ENCODE measurements around the gene ZDHHC4.

The ZDHHC4 gene

DNA sequence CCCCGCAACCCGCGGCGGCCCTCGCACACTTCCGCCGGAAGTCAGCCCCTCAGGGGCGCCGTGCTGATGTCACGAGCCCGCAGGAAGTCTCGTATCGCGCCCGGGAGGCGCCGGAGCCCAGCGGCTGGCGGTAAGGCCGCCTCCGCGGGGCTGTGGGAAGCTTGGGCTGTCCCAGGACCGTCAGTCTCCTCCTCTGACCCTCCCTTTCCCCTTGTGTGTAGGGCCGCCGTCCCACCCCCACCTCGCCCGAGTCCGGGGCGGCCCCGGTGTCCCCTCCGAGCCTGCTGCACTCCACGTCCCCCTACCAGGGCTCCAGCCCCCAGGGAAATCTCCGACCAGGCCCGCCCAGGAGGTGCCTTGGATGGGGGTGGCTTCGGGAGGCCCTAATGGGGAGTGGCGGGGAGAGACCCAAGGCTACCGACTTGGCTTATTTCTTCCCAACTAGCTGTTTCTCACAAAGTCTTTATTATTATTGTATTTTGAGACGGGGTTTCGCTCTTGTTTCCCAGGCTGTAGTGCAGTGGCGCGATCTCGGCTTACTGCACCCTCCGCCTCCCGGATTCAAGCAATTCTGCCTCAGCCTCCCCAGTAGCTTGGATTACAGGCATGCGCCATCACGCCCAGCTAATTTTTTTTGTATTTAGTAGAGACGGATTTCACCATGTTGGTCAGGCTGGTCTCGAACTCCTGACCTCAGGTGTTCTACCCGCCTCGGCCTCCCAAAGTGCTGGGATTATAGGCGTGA is at the start of gene ZDHHC4:
TSS of gene ZDHHC4 (plus strand) at position 86 of the 745 bp plus-strand sequence. CDS start 3,108 bp downstream, outside the sequence.
- no peak for FAIRE-seq

DNA sequence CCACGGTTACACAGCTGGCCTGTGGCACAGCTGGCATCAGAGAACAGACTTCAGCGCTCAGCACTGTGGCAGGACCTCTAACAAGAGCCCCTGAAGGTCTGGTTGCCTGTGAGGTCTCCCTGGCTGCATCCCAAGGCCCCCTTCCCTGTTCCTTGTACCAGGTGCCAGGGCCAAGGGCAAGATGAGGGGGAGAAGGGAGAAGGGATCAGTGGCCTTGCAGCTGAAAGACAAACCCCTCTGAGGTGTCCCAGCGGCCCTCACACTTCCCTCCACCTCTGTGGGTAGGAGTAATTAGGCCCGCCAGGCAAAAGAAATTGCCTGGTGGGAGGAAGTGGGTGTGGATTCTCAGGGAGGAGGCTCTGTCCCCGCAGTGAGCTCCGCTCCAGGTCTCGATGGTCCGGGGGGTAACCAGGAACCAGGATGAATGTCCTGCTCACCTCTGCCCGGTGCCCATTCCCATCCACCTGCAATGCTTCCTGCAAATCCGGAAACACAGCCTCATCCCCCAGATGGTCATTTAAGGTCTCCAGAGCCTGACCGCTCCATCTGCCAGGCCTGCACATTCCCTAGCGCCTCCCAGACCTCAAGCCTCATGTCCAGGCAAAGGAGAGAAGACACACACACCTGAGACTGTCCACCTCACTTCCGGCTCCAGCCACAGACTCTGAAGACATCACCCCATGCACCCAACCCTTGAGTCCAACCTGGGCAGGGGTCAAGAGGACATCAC is 48.7 kb upstream of the ZDHHC4 start:
- FAIRE-seq, result no peak

- no peak for FAIRE-seq
These were observed 47.6 kb upstream of the ZDHHC4 start for GRCh38 chr7:6529643-6530042.

GRCh38 chr7:6530626-6531491 is 46.4 kb upstream of the ZDHHC4 start:
- no peak for FAIRE-seq

DNA sequence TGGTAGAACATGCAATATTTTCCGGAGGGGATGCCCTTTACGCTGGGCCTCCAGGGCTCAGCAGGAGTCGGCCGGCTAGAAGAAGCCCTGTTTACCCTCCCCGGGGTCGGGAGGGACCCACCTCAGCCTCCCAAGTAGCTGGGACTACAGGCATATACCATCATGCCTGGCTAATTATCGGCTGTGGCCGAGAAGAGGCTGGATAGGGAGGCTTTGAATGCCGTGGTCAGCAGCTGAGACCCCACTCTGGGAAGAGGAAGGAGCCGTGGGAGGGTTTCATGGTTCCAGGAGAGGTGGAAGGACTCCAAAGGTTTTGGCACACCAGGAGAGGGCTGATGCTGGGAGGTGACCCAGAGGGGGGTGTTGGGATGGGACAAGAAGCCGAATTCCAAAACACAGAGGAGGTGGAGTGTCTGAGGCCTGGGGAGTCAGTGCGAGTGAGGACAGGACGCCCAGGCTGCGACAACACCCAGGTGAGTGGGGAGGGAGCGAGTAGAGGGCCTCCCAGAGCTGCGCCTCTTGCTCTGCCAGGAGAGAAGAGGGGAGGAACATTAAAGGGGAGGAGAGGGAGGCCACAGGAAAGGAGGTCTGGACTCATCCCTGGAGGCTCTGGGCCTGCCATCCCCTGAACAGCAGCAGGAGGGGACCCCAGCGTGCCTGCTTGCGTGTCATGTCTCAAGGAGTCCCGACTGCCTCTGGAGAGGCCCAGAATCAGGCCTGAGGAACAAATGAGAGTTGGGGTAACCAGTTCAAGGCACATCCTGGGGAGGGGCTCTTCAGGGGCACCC is 45.6 kb upstream of the ZDHHC4 start:
- FAIRE-seq, result no peak

GRCh38 chr7:6532516-6532915 is 44.7 kb upstream of the ZDHHC4 start:
- FAIRE-seq, result no peak

GRCh38 chr7:6533893-6534495 is 43.3 kb upstream of the ZDHHC4 start:
- no peak for FAIRE-seq

DNA sequence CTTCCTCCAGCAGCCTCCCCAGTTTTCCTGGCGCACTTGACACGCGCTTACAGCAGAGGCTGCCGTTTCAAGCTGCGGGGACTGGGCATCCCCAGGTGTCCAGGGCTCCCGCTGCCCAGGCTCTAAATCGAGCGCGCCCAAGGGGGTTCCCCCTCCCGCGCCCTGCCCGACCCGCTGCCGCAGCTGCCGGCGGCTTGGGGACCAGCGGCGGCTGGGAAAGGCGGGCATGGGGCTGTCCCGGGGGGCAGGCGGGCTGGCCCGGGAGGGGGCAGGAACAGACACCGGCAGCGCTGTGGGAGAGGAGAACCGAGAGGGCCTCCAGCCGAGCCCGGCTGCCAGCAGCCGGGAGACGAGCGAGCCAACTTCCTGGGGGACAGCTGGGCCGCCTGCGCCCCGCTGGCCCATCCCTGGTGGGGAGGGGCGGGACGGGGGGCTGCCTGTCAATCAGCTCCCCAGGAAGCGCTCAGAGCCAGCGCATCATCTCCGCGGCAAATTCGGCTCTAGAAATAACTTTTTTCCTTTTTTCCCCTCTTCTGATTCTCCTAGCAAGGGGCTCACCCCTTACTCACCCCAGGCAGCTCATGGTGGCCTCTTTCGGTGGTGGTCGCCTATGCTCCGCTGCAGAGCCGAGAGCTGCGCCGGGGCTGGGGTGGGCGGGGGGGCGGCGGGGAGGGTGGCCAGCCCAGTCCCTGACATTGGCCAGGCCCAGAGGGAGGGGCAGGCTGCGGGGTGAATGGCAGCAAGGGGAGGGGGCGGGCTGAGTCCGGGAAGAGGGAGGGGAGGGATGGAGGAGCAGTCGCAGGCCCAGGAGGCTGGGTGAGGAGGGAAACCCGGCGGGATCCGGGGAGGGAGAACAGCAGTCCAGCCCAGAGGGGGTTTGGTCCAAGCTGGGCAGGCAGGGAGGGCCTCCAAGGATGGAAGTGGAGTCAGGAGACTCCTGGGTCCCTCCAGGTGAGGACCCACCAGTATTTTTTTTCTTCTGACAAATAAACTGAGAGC is 40.7 kb upstream of the ZDHHC4 start:
- FAIRE-seq, result no peak

GRCh38 chr7:6542368-6542767 is 34.9 kb upstream of the ZDHHC4 start:
- FAIRE-seq, result no peak

- no peak for FAIRE-seq
These were observed 31.7 kb upstream of the ZDHHC4 start for GRCh38 chr7:6545398-6546126.

DNA sequence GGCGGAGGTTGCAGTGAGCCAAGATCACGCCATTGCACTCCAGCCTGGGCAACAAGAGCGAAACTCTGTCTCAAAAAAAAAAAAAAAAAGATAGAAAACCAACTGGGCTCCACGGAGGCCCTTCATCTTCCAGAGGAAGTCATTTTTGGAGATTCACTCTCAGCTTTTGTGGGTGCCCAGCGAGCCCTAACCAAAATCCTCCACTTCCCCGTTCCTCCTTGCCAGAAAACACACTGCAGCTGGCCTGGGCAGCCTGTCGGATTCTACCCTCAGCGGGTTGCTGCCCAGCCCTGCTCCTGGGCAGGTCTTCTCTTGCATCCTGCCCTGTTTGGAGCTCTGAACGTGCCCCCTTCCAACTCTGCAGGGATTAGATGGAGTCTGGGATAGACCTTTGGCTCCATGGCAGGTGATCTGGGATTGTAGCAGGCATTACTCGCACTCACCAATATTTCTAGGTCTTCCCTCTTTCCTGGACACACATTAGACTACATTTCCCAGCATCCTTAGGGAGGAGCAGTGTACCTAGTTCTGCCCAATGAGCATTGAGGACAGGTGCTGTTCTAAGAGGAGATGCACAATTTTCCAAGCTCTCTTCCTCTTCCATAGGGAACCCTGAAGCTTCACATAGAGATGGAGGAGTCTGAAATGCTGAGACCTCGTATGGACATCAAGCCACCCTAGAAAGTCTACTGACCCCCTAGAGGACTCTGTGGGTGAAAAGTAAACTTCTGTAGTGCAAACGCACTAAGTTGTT is 30.6 kb upstream of the ZDHHC4 start:
- no peak for FAIRE-seq

DNA sequence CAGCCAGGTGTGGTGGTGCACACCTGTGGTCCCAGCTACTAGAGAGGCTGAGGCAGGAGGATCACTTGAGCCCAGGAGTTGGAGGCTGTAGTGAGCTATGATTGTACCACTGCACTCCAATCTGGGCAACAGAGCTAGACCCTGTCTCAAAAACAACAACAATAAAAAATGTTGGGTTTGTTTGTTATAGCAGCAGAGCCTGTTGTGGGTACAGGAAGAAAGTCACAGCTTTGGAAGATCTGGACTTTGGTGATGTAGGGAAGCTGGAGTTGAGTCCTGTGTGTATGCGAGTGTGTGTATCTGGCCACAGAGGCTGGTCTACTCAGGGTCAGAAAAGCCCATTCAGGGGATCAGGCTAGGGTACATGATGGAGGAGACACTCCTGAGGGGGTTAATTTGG is 29.9 kb upstream of the ZDHHC4 start:
- FAIRE-seq, result no peak

GRCh38 chr7:6551016-6551511 is 26.2 kb upstream of the ZDHHC4 start, which contains the start of gene GRID2IP:
TSS of gene GRID2IP (minus strand) at chr7:6551461. CDS start at chr7:6551436, 25 bp downstream.
- no peak for FAIRE-seq

DNA sequence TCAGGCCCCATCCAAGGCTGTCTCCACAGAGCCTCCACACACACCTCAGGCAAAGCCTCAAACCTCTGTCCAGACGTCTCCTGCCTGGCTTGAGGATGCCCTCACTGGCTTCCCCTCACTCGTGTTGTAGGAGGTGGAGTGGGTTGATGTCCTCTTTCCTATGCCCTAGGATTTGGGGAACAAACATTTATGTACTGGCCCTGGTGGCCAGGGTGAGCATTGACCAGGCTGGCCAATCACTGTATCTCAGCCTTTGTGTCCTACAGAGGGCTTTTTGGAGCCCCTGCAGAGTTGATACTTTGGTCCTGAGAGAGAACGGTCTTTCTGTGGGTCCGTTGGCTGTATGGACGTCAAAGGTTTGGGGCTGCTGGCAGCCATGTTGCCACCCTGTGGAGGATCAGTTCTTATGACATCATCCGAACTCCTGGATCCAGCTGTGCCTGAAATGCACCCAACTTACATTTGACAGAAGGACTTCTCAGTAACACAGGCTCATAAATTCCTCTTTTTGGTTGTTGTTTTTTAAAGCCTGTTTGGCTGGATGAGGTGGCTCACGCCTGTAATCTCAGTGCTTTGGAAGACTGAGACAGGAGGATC is 23.7 kb upstream of the ZDHHC4 start:
- FAIRE-seq, result no peak

- FAIRE-seq, result no peak
These were observed 22.4 kb upstream of the ZDHHC4 start for GRCh38 chr7:6554848-6555247.

- FAIRE-seq, result no peak
These were observed 21.1 kb upstream of the ZDHHC4 start for GRCh38 chr7:6556196-6556595.

- FAIRE-seq, result no peak
These were observed 18.4 kb upstream of the ZDHHC4 start for GRCh38 chr7:6558837-6559236.

DNA sequence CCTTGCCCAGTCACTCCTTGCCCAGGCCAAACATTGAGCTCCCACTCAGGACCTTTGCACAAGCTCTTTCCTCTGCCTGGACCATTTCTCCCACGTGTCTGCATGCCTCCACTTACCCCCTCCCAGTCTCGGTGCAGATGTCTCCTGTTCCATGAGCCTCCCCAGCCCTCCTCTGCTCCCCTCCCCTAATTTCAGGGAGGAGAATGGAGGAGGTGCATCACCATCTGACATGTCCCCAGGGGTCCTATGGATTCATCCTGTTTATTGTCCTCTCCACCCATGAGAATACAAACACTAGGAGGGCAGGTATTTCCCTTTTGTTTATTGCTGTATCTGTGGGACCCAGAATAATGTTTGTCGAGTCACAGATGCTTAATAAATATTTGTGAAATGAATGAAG is 17.4 kb upstream of the ZDHHC4 start:
- FAIRE-seq, result no peak

GRCh38 chr7:6562106-6562505 is 15.1 kb upstream of the ZDHHC4 start:
- FAIRE-seq, result no peak
